IMR-90 (cell line): ENCODE measurements around the gene VWA8. TPM values are rescaled to one million over a fixed set of nuclear protein-coding genes. Genes with fewer than 3 reads are reported as not detected.
A peak's percentile ranks its signal among the peaks of the same experiment; 100 is the strongest.

Source experiments
- ATAC-seq: fragments of 200-7000 bp; cut with Tn5 transposase; 2 replicates; pipeline ENCODE4 v1.9.1; 2020; ENCODE audit warnings: low read depth, mild to moderate bottlenecking, moderate library complexity
- BruUV-seq: library from RNA; stranded (reverse); fragments of 400-500 nt; replicated peaks from 2 replicates; lab custom pipeline; 2021; lab: Mats Ljungman, UMichigan
- CTCF ChIA-PET: fragments of 300-600 bp; formaldehyde crosslinking; extraction: SDS; loops from one replicate; lab custom pipeline; 2021; ENCODE audit warnings: antibody characterized with exemption; lab: Yijun Ruan, JAX
- POLR2A ChIA-PET: fragments of 300-600 bp; sonication (Branson Sonifier 250); formaldehyde crosslinking; loops from one replicate; lab custom pipeline; 2022; ENCODE audit warnings: antibody characterized with exemption; ENCODE audit not compliant: unreplicated experiment; lab: Charles Lee
- DNase-seq: peaks from one replicate; pipeline ENCODE4 v3.0.0; 2013
- H2AFZ ChIP-seq: replicated peaks from 2 replicates; pipeline ENCODE3; 2013; ENCODE audit warnings: low read length, mild to moderate bottlenecking; ENCODE audit not compliant: poor library complexity
- H2AK5ac ChIP-seq: 2 replicates; pipeline ENCODE4 v1.6.1; 2013; ENCODE audit warnings: low read depth, low read length, inconsistent platforms
- H2AK9ac ChIP-seq: replicated peaks from 2 replicates; pipeline ENCODE3; 2013; ENCODE audit warnings: mild to moderate bottlenecking, low read depth, low read length, moderate library complexity; ENCODE audit not compliant: poor library complexity
- H2BK120ac ChIP-seq: 2 replicates; pipeline ENCODE4 v1.6.1; 2013; ENCODE audit warnings: low read depth, low read length, inconsistent platforms
- H2BK15ac ChIP-seq: 3 replicates; pipeline ENCODE4 v1.6.1; 2013; ENCODE audit warnings: low read depth, low read length, inconsistent platforms
- H2BK20ac ChIP-seq: 2 replicates; pipeline ENCODE4 v1.6.1; 2013; ENCODE audit warnings: low read depth, mild to moderate bottlenecking, inconsistent platforms, low read length, moderate library complexity
- H2BK5ac ChIP-seq: 2 replicates; pipeline ENCODE4 v1.6.1; 2013; ENCODE audit warnings: mild to moderate bottlenecking, low read depth, low read length, inconsistent platforms; ENCODE audit not compliant: poor library complexity, severe bottlenecking
- H3K14ac ChIP-seq: replicated peaks from 2 replicates; pipeline ENCODE4 v1.6.1; 2013; ENCODE audit warnings: low read depth, low read length, inconsistent platforms
- H3K18ac ChIP-seq: 2 replicates; pipeline ENCODE4 v1.6.1; 2013; ENCODE audit warnings: low read depth, low read length, control low read depth
- H3K23ac ChIP-seq: 2 replicates; pipeline ENCODE4 v1.6.1; 2013; ENCODE audit warnings: low read depth, low read length, inconsistent platforms
- H3K27ac ChIP-seq: 2 replicates; pipeline ENCODE4 v1.5.1; 2013; ENCODE audit warnings: mild to moderate bottlenecking, control low read depth, low read length; ENCODE audit not compliant: insufficient read depth
- H3K27me3 ChIP-seq: 2 replicates; pipeline ENCODE4 v1.6.1; 2013; ENCODE audit warnings: low read length; ENCODE audit not compliant: control insufficient read depth, insufficient read depth
- H3K36me3 ChIP-seq: 2 replicates; pipeline ENCODE4 v1.6.1; 2013; ENCODE audit warnings: low read length, mixed read lengths; ENCODE audit not compliant: control insufficient read depth, insufficient read depth
- H3K4ac ChIP-seq: 2 replicates; pipeline ENCODE4 v1.6.1; 2013; ENCODE audit warnings: low read depth, low read length, inconsistent platforms
- H3K4me1 ChIP-seq: 2 replicates; pipeline ENCODE4 v1.6.1; 2013; ENCODE audit warnings: low read length, mixed read lengths; ENCODE audit not compliant: control insufficient read depth, insufficient read depth
- H3K4me2 ChIP-seq: 2 replicates; pipeline ENCODE4 v1.6.1; 2013; ENCODE audit warnings: low read depth, mild to moderate bottlenecking, control low read depth, low read length, moderate library complexity
- H3K4me3 ChIP-seq: 2 replicates; pipeline ENCODE4 v1.5.1; 2013; ENCODE audit warnings: low read depth, mild to moderate bottlenecking, control low read depth, low read length, moderate library complexity; ENCODE audit not compliant: insufficient read depth
- H3K56ac ChIP-seq: 2 replicates; pipeline ENCODE4 v1.6.1; 2013; ENCODE audit warnings: low read length, inconsistent platforms; ENCODE audit not compliant: insufficient read depth; ENCODE audit errors: extremely low read depth
- H3K79me1 ChIP-seq, 2 experiments: 2 replicates each; pipeline ENCODE4 v1.6.1; 2013; ENCODE audit warnings: low read length in 2 of 2, inconsistent platforms in 1 of 2, low read depth in 1 of 2
- H3K9ac ChIP-seq: 2 replicates; pipeline ENCODE4 v1.6.1; 2013; ENCODE audit warnings: low read depth, low read length, control low read depth
- H3K9me1 ChIP-seq: 2 replicates; pipeline ENCODE4 v1.6.1; 2013; ENCODE audit warnings: low read length, inconsistent platforms; ENCODE audit not compliant: insufficient read depth
- H3K9me3 ChIP-seq: 2 replicates; pipeline ENCODE4 v1.6.1; 2013; ENCODE audit warnings: low read length; ENCODE audit not compliant: control insufficient read depth, insufficient read depth
- H4K20me1 ChIP-seq: 2 replicates; pipeline ENCODE4 v1.6.1; 2013; ENCODE audit warnings: low read length, inconsistent platforms; ENCODE audit not compliant: insufficient read depth
- H4K5ac ChIP-seq: 2 replicates; pipeline ENCODE4 v1.6.1; 2013; ENCODE audit warnings: mild to moderate bottlenecking, low read depth, low read length, control low read depth
- H4K8ac ChIP-seq, 2 experiments: 2 replicates each; pipeline ENCODE4 v1.6.1; 2013; ENCODE audit warnings: low read depth in 2 of 2, low read length in 2 of 2, control low read depth in 1 of 2, inconsistent platforms in 1 of 2
- H4K91ac ChIP-seq: 2 replicates; pipeline ENCODE4 v1.6.1; 2013; ENCODE audit warnings: low read depth, low read length, inconsistent platforms; ENCODE audit not compliant: insufficient read depth
- CHD1 ChIP-seq: IDR thresholded peaks from 2 replicates; pipeline ENCODE4 v1.6.1; 2012; ENCODE audit warnings: low read depth, low read length, improper control_type of control experiment
- FOS ChIP-seq: fragments of 150-350 bp; IDR thresholded peaks from 2 replicates; pipeline ENCODE4 v1.6.1; 2016; ENCODE audit warnings: low read depth, low read length
- MAZ ChIP-seq: IDR thresholded peaks from 2 replicates; pipeline ENCODE4 v1.6.1; 2012; ENCODE audit warnings: low read depth, mild to moderate bottlenecking, low read length, improper control_type of control experiment, moderate library complexity, borderline replicate concordance
- RAD21 ChIP-seq: IDR thresholded peaks from 2 replicates; pipeline ENCODE4 v1.6.1; 2012; ENCODE audit warnings: low read length, improper control_type of control experiment
- SMC3 ChIP-seq: fragments of 150-350 bp; IDR thresholded peaks from 2 replicates; pipeline ENCODE4 v1.6.1; 2016; ENCODE audit warnings: low read depth, mild to moderate bottlenecking, antibody characterized with exemption, low read length, moderate library complexity
- WGBS, 2 experiments: methylation state at CpG; one replicate each; pipeline versions ENCODE4 v1.1.5 to v1.1.7; 2013; ENCODE audit warnings: missing lambda C conversion rate in 2 of 2; ENCODE audit not compliant: insufficient read length in 1 of 2; ENCODE audit errors: extremely low coverage in 2 of 2; 5-methylcytosine and 5-hydroxymethylcytosine counted together
- dilution Hi-C: fragments of 300-500 bp; cut with HindIII; formaldehyde crosslinking; loops from one replicate; pipeline ENCODE4 v1.14.3; 2018; ENCODE audit warnings: low sequenced_read_pairs; ENCODE audit not compliant: unreplicated experiment
- in situ Hi-C: fragments of 300-500 bp; cut with MboI; formaldehyde crosslinking; loops from 3 replicates; pipeline ENCODE4 v1.14.3; 2019; ENCODE audit warnings: low sequenced_read_pairs, inconsistent platforms, mixed read lengths
- intact Hi-C: fragments of 100-400 bp; cut with micrococcal nuclease; formaldehyde crosslinking; loops from 2 replicates; pipeline ENCODE4 v1.10.0; 2022
- polyA plus RNA-seq, 3 experiments: library from polyadenylated mRNA; depleted of rRNA; stranded (reverse); fragments of >200 nt; gene quantifications; 2 replicates each; pipeline ENCODE4 v1.2.3, GENCODE V29; 2012; ENCODE audit warnings: low replicate concordance in 1 of 3
- total RNA-seq: library from RNA; depleted of rRNA; stranded (reverse); fragments of >200 nt; gene quantifications from 2 replicates; pipeline ENCODE4 v1.2.3, GENCODE V29; 2012
- TF ChIP-seq, protein P1 (sequence below): fragments of 150-350 bp; IDR thresholded peaks from 2 replicates; pipeline ENCODE4 v1.6.1; 2017; ENCODE audit warnings: mild to moderate bottlenecking, antibody characterized with exemption, low read length, low read depth

VWA8 gene
- total and polyA plus RNA-seq, 2 of the 4 experiments (the other 2 are of a cell fraction): 5.9 to 18.3 TPM

GRCh38 chr13:41919031-41919740 lies 41.7 kb downstream of the VWA8 start:
- Histone ChIP-seq H2BK120ac (no peak overlapping the region), H4K8ac (no peak overlapping the region), H3K36me3 (0 out of 2 replicates have a peak, but pooled peaks cover 1% of the 10 kb centered on the region), H3K9me3 (peaks cover 4% of the 10 kb centered on the region; the same call in 1 of the 2 replicates), H3K18ac (no peak overlapping the region), H3K9me1 (peaks cover 21% of the 10 kb centered on the region), H4K5ac (no peak overlapping the region), H2AK5ac (peak overlapping the region; percentile 13; the same call in 1 of the 2 replicates), H3K4me2 (no peak overlapping the region), H4K91ac (no peak overlapping the region), H3K9ac (no peak overlapping the region), H3K23ac (no peak overlapping the region), H2BK5ac (no peak overlapping the region), H3K4ac (0 out of 2 replicates have a peak overlapping the region, but pooled peaks have one; percentile 15), H4K20me1 (peaks cover 13% of the 10 kb centered on the region; the same call in 1 of the 2 replicates), H3K14ac (peak overlapping the region; percentile 42), H2BK20ac (0 out of 2 replicates have a peak overlapping the region, but pooled peaks have one; percentile 24), H3K27me3 (no peaks in the 10 kb centered on the region), H3K27ac (no peak overlapping the region), H2BK15ac (no peak overlapping the region), H2AK9ac (peak overlapping the region; percentile 5), H3K79me1 (peaks cover 30 to 34% of the 10 kb centered on the region in 2 experiments), H2AFZ (peak overlapping the region; percentile 14), H3K4me1 (peaks cover 11% of the 10 kb centered on the region), H3K56ac (no peak overlapping the region), H3K4me3 (no peak overlapping the region)
- ChIA-PET POLR2A (no interaction called here), CTCF (interaction anchor here (0.8 kb wide), 1 partner anchor 96 kb away, joined by 3 read pairs; no protein-coding TSS in a partner anchor)
- BruUV-seq: no TSS peak
- ATAC-seq (no peak; the same call in 1 of the 2 replicates), DNase-seq (no peak)
- TF ChIP-seq CHD1: no peak
- no peak for TF ChIP-seq MAZ
- no peak for TF ChIP-seq SMC3
- TF ChIP-seq, protein P1, sequence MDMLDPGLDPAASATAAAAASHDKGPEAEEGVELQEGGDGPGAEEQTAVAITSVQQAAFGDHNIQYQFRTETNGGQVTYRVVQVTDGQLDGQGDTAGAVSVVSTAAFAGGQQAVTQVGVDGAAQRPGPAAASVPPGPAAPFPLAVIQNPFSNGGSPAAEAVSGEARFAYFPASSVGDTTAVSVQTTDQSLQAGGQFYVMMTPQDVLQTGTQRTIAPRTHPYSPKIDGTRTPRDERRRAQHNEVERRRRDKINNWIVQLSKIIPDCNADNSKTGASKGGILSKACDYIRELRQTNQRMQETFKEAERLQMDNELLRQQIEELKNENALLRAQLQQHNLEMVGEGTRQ: no peak
- no peak for TF ChIP-seq FOS
- TF ChIP-seq RAD21: no peak
- intact Hi-C loops: loop anchor here (5.0 kb wide), 1 partner anchor 123 kb away; no protein-coding TSS in a partner anchor
- no CpG with 5 or more reads among the region's 3 CpGs for WGBS, 2 experiments
- dilution Hi-C loops: no loop called here
- in situ Hi-C loops: no loop called here
